H9 (cell line): ENCODE measurements around the gene GPC3. TPM values are rescaled to one million over a fixed set of nuclear protein-coding genes. Genes with fewer than 3 reads are reported as not detected.

Experiments used
- DNase-seq: peaks from one replicate; pipeline ENCODE4 v3.0.0-alpha.2; 2017
- H2AFZ ChIP-seq: one replicate; pipeline ENCODE4 v1.6.1; 2013; ENCODE audit warnings: mild to moderate bottlenecking, low read length, control low read depth, moderate library complexity
- H2AK5ac ChIP-seq: 2 replicates; pipeline ENCODE4 v1.6.1; 2013; ENCODE audit warnings: low read length, control low read depth, mixed read lengths; ENCODE audit not compliant: insufficient read length
- H2BK120ac ChIP-seq: one replicate; pipeline ENCODE4 v1.6.1; 2013; ENCODE audit warnings: low read depth, mild to moderate bottlenecking, low read length, control low read depth, inconsistent platforms; ENCODE audit not compliant: poor library complexity, severe bottlenecking
- H2BK12ac ChIP-seq: 2 replicates; pipeline ENCODE4 v1.6.1; 2013; ENCODE audit warnings: low read length, control low read depth, mixed read lengths, low read depth; ENCODE audit not compliant: insufficient read length
- H2BK15ac ChIP-seq: 2 replicates; pipeline ENCODE4 v1.6.1; 2013; ENCODE audit warnings: low read depth, low read length, control low read depth
- H2BK20ac ChIP-seq: one replicate; pipeline ENCODE4 v1.6.1; 2013; ENCODE audit warnings: low read depth, mild to moderate bottlenecking, low read length, control low read depth, inconsistent platforms; ENCODE audit not compliant: poor library complexity, severe bottlenecking
- H2BK5ac ChIP-seq: 2 replicates; pipeline ENCODE4 v1.6.1; 2013; ENCODE audit warnings: low read length, control low read depth, mixed read lengths; ENCODE audit not compliant: insufficient read length
- H3K14ac ChIP-seq: 2 replicates; pipeline ENCODE4 v1.6.1; 2013; ENCODE audit warnings: low read length, control low read depth; ENCODE audit not compliant: insufficient read depth
- H3K18ac ChIP-seq: 2 replicates; pipeline ENCODE4 v1.6.1; 2013; ENCODE audit warnings: low read depth, mild to moderate bottlenecking, mixed read lengths, low read length, control low read depth; ENCODE audit not compliant: insufficient read length
- H3K23ac ChIP-seq: 2 replicates; pipeline ENCODE4 v1.6.1; 2013; ENCODE audit warnings: low read length, control low read depth, mixed read lengths, low read depth; ENCODE audit not compliant: insufficient read length
- H3K23me2 ChIP-seq: 2 replicates; pipeline ENCODE4 v1.6.1; 2013; ENCODE audit warnings: low read depth, mild to moderate bottlenecking, mixed read lengths, low read length, control low read depth; ENCODE audit not compliant: insufficient read length, poor library complexity, severe bottlenecking
- H3K27ac ChIP-seq: 2 replicates; pipeline ENCODE4 v1.5.1; 2013; ENCODE audit warnings: low read length, control low read depth, mixed read lengths, low read depth; ENCODE audit not compliant: insufficient read length
- H3K27me3 ChIP-seq: 2 replicates; pipeline ENCODE4 v1.6.1; 2013; ENCODE audit warnings: low read length, control low read depth, inconsistent platforms; ENCODE audit not compliant: insufficient read depth
- H3K4ac ChIP-seq: 2 replicates; pipeline ENCODE4 v1.6.1; 2013; ENCODE audit warnings: low read depth, mild to moderate bottlenecking, control low read depth, inconsistent platforms, low read length, moderate library complexity
- H3K4me1 ChIP-seq: 2 replicates; pipeline ENCODE4 v1.6.1; 2013; ENCODE audit warnings: low read length, control low read depth, inconsistent platforms; ENCODE audit not compliant: insufficient read depth
- H3K4me2 ChIP-seq: 2 replicates; pipeline ENCODE4 v1.6.1; 2013; ENCODE audit warnings: low read length, control low read depth, mixed read lengths; ENCODE audit not compliant: insufficient read length, insufficient read depth
- H3K56ac ChIP-seq: 2 replicates; pipeline ENCODE4 v1.6.1; 2013; ENCODE audit warnings: low read depth, mild to moderate bottlenecking, mixed read lengths, low read length, control low read depth; ENCODE audit not compliant: insufficient read length
- H3K79me1 ChIP-seq: 2 replicates; pipeline ENCODE4 v1.6.1; 2013; ENCODE audit warnings: low read depth, mild to moderate bottlenecking, moderate library complexity, low read length, control low read depth, inconsistent platforms; ENCODE audit not compliant: insufficient read depth, poor library complexity, severe bottlenecking
- H3K79me2 ChIP-seq: 2 replicates; pipeline ENCODE4 v1.6.1; 2013; ENCODE audit warnings: low read length, control low read depth, inconsistent platforms; ENCODE audit not compliant: insufficient read depth
- H3K9ac ChIP-seq: 2 replicates; pipeline ENCODE4 v1.6.1; 2013; ENCODE audit warnings: low read length, control low read depth, mixed read lengths; ENCODE audit not compliant: insufficient read length; ENCODE audit errors: extremely low read depth
- H3K9me3 ChIP-seq: one replicate; pipeline ENCODE4 v1.6.1; 2013; ENCODE audit warnings: low read depth, low read length, inconsistent platforms; ENCODE audit not compliant: control insufficient read depth
- H3T11ph ChIP-seq: one replicate; pipeline ENCODE4 v1.6.1; 2013; ENCODE audit warnings: mild to moderate bottlenecking, low read length, control low read depth, inconsistent platforms
- H4K20me1 ChIP-seq: one replicate; pipeline ENCODE4 v1.6.1; 2013; ENCODE audit not compliant: control insufficient read depth, insufficient read length, insufficient read depth
- H4K5ac ChIP-seq: 2 replicates; pipeline ENCODE4 v1.6.1; 2013; ENCODE audit warnings: low read depth, mild to moderate bottlenecking, mixed read lengths, low read length, control low read depth; ENCODE audit not compliant: insufficient read length
- H4K8ac ChIP-seq: replicated peaks from 2 replicates; pipeline ENCODE4 v1.6.1; 2013; ENCODE audit warnings: low read length, control low read depth, mixed read lengths, low read depth; ENCODE audit not compliant: insufficient read length
- H4K91ac ChIP-seq: 2 replicates; pipeline ENCODE4 v1.6.1; 2013; ENCODE audit warnings: low read depth, mild to moderate bottlenecking, moderate library complexity, mixed read lengths, low read length, control low read depth; ENCODE audit not compliant: insufficient read length
- H3K27ac Mint-ChIP-seq, 3 experiments: 2 replicates in 2 of 3; 3 replicates in 1 of 3; pipeline ENCODE4 v1.8.0; 2020 to 2021; ENCODE audit warnings: mixed read lengths in 3 of 3, mild to moderate bottlenecking in 1 of 3, moderate library complexity in 1 of 3
- H3K27me3 Mint-ChIP-seq: 2 replicates; pipeline ENCODE4 v1.8.0; 2021; ENCODE audit warnings: low read depth, mild to moderate bottlenecking, moderate library complexity, mixed read lengths
- H3K36me3 Mint-ChIP-seq, 3 experiments: 2 replicates in 2 of 3; 3 replicates in 1 of 3; pipeline ENCODE4 v1.8.0; 2020 to 2021; ENCODE audit warnings: low read depth in 3 of 3, mixed read lengths in 3 of 3; ENCODE audit not compliant: insufficient read depth in 1 of 3
- H3K4me1 Mint-ChIP-seq, 2 experiments: 2 replicates each; pipeline ENCODE4 v1.8.0; 2020; ENCODE audit warnings: mixed read lengths in 2 of 2
- H3K4me3 Mint-ChIP-seq, 2 experiments: 2 replicates in 1 of 2; 3 replicates in 1 of 2; pipeline ENCODE4 v1.8.0; 2020 to 2021; ENCODE audit warnings: mild to moderate bottlenecking in 2 of 2, mixed read lengths in 2 of 2, moderate library complexity in 1 of 2
- H3K9me3 Mint-ChIP-seq, 2 experiments: 2 replicates in 1 of 2; 3 replicates in 1 of 2; pipeline ENCODE4 v1.8.0; 2020; ENCODE audit warnings: mild to moderate bottlenecking in 2 of 2, mixed read lengths in 2 of 2, moderate library complexity in 1 of 2
- WGBS: extraction: QIAGEN DNeasy Blood & Tissue Kit; methylation state at CpG from one replicate; pipeline ENCODE4 v1.1.7; 2013; ENCODE audit warnings: missing lambda C conversion rate, low lambda C conversion rate, mixed read lengths; ENCODE audit not compliant: insufficient read length; ENCODE audit errors: extremely low coverage; 5-methylcytosine and 5-hydroxymethylcytosine counted together
- total RNA-seq: library from RNA; stranded (reverse); gene quantifications from 2 replicates; pipeline ENCODE4 v1.2.1, GENCODE V29; 2021
- TF ChIP-seq, protein P1 (sequence below): fragments of 200-600 bp; sonication (generic); conservative IDR thresholded peaks from 3 replicates; pipeline ENCODE4 v1.8.0; 2021; ENCODE audit warnings: antibody characterized with exemption, mild to moderate bottlenecking

GPC3 gene
- total RNA-seq, 1 experiment from 2014 or later, result 108 TPM

DNA sequence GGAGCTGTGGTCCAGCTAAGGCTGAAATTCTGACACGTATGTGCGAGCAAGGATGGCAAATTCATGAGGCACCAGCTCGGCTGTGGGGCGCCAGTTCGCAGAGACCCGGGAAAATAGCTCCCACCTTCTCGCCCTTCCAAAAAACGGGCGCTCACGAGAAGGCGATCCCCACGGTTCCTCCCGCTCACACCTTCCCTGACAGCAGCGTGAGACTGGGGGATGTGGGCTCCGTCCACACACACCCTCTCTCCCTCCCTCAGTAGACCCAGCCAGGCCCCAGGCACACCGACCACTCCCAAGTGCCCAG lies 584 bp downstream of the GPC3 start:
- H4K5ac ChIP-seq, result no peak overlapping the region
- no peak overlapping the region for H2AFZ ChIP-seq
- no peak overlapping the region for H2BK5ac ChIP-seq
- peaks cover 29% of the 10 kb centered on the region for H3K27me3 Mint-ChIP-seq
- H3K23ac ChIP-seq, result no peak overlapping the region
- no peak overlapping the region for H2BK12ac ChIP-seq
- no peak overlapping the region for H2AK5ac ChIP-seq
- H3K23me2 ChIP-seq, result peaks cover 19% of the 10 kb centered on the region
- H3K79me1 ChIP-seq, result no peaks in the 10 kb centered on the region
- H3K9ac ChIP-seq, result no peak overlapping the region
- no peaks in the 10 kb centered on the region; a peak in 1 of 5 replicates for H3K9me3 Mint-ChIP-seq
- no peak overlapping the region for H3T11ph ChIP-seq
- WGBS, result no CpG with 5 or more reads among the region's 16 CpGs
- H4K20me1 ChIP-seq, result no peaks in the 10 kb centered on the region
- no peaks in the 10 kb centered on the region; a peak in 1 of 7 replicates for H3K36me3 Mint-ChIP-seq
- peak; percentile 27 for DNase-seq
- H2BK20ac ChIP-seq, result no peak overlapping the region
- no peak overlapping the region for H3K18ac ChIP-seq
- H4K91ac ChIP-seq, result no peak overlapping the region
- peak overlapping the region; percentile 83 for H3K4me2 ChIP-seq
- H3K27ac ChIP-seq, result no peak overlapping the region
- TF ChIP-seq, protein P1, sequence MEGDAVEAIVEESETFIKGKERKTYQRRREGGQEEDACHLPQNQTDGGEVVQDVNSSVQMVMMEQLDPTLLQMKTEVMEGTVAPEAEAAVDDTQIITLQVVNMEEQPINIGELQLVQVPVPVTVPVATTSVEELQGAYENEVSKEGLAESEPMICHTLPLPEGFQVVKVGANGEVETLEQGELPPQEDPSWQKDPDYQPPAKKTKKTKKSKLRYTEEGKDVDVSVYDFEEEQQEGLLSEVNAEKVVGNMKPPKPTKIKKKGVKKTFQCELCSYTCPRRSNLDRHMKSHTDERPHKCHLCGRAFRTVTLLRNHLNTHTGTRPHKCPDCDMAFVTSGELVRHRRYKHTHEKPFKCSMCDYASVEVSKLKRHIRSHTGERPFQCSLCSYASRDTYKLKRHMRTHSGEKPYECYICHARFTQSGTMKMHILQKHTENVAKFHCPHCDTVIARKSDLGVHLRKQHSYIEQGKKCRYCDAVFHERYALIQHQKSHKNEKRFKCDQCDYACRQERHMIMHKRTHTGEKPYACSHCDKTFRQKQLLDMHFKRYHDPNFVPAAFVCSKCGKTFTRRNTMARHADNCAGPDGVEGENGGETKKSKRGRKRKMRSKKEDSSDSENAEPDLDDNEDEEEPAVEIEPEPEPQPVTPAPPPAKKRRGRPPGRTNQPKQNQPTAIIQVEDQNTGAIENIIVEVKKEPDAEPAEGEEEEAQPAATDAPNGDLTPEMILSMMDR, result no peak
- H3K4me1 Mint-ChIP-seq, result peaks cover 64 to 73% of the 10 kb centered on the region in 2 experiments
- H3K14ac ChIP-seq, result no peak overlapping the region
- H3K27ac Mint-ChIP-seq, result no peak overlapping the region
- no peak overlapping the region for H3K56ac ChIP-seq
- no peak overlapping the region for H2BK15ac ChIP-seq
- peaks cover 10% of the 10 kb centered on the region; the same call in 1 of the 2 replicates for H3K27me3 ChIP-seq
- H3K4me1 ChIP-seq, result peaks cover 19% of the 10 kb centered on the region; the same call in 1 of the 2 replicates
- peak overlapping the region; percentile 73 to 86 for H3K4me3 Mint-ChIP-seq
- H2BK120ac ChIP-seq, result no peak overlapping the region
- H3K4ac ChIP-seq, result no peak overlapping the region
- H3K9me3 ChIP-seq, result no peaks in the 10 kb centered on the region
- no peak overlapping the region for H4K8ac ChIP-seq
- no peaks in the 10 kb centered on the region for H3K79me2 ChIP-seq
